Measurements from ENCODE around the gene VAV3.
"Not testable (repeated sequence)": the region's sequence is repeated elsewhere in the genome, so short reads cannot be mapped to it uniquely, and the experiment has no call there.

The VAV3 gene

GRCh38 chr1:107741242-107741641 lies 223.7 kb downstream of the VAV3 start:
- no peak for DNase-seq (ENCODE audit: low read depth in 2 of 2)

- no peak for DNase-seq (ENCODE audit: low read depth in 2 of 2)
Observed at GRCh38 chr1:107740579-107740978, 224.4 kb downstream of the VAV3 start.

- DNase-seq (ENCODE audit: low read depth in 2 of 2) = no peak
Observed at GRCh38 chr1:107739651-107740050, 225.3 kb downstream of the VAV3 start.

- no peak for DNase-seq (ENCODE audit: low read depth in 2 of 2)
Observed at GRCh38 chr1:107739201-107739600, 225.8 kb downstream of the VAV3 start.

GRCh38 chr1:107733401-107733800 lies 231.6 kb downstream of the VAV3 start:
- DNase-seq (ENCODE audit: low read depth in 2 of 2) = not testable (repeated sequence)

- DNase-seq (ENCODE audit: low read depth in 2 of 2) = no peak
Observed at GRCh38 chr1:107727866-107728265, 237.1 kb downstream of the VAV3 start.

- DNase-seq (ENCODE audit: low read depth in 2 of 2) = no peak
Observed at GRCh38 chr1:107726860-107727259, 238.1 kb downstream of the VAV3 start.

GRCh38 chr1:107724648-107725047 lies 240.3 kb downstream of the VAV3 start:
- DNase-seq (ENCODE audit: low read depth in 2 of 2) = no peak

GRCh38 chr1:107720210-107720609 lies 244.8 kb downstream of the VAV3 start:
- DNase-seq (ENCODE audit: low read depth in 2 of 2) = not testable (repeated sequence)

GRCh38 chr1:107710005-107710404 lies 255.0 kb downstream of the VAV3 start:
- no peak for DNase-seq (ENCODE audit: low read depth in 2 of 2)

GRCh38 chr1:107707111-107707510 lies 257.9 kb downstream of the VAV3 start:
- no peak for DNase-seq (ENCODE audit: low read depth in 2 of 2)

GRCh38 chr1:107706182-107706581 lies 258.8 kb downstream of the VAV3 start:
- no peak for DNase-seq (ENCODE audit: low read depth in 2 of 2)

- no peak for DNase-seq (ENCODE audit: low read depth in 2 of 2)
Observed at GRCh38 chr1:107704911-107705310, 260.1 kb downstream of the VAV3 start.

GRCh38 chr1:107702946-107703571 lies 261.9 kb downstream of the VAV3 start:
- no peak for DNase-seq (ENCODE audit: low read depth in 2 of 2)

- not testable (repeated sequence) for DNase-seq (ENCODE audit: low read depth in 2 of 2)
Observed at GRCh38 chr1:107700651-107701050, 264.3 kb downstream of the VAV3 start.

- no peak for DNase-seq (ENCODE audit: low read depth in 2 of 2)
Observed at GRCh38 chr1:107698161-107698560, 266.8 kb downstream of the VAV3 start.

GRCh38 chr1:107695341-107695740 lies 269.6 kb downstream of the VAV3 start:
- DNase-seq (ENCODE audit: low read depth in 2 of 2) = no peak

GRCh38 chr1:107692580-107693345 lies 272.2 kb downstream of the VAV3 start:
- DNase-seq (ENCODE audit: low read depth in 2 of 2) = no peak

GRCh38 chr1:107691540-107691939 lies 273.4 kb downstream of the VAV3 start:
- DNase-seq (ENCODE audit: low read depth in 2 of 2) = no peak

GRCh38 chr1:107690491-107690890 lies 274.5 kb downstream of the VAV3 start:
- DNase-seq (ENCODE audit: low read depth in 2 of 2) = no peak

- no peak for DNase-seq (ENCODE audit: low read depth in 2 of 2)
Observed at GRCh38 chr1:107689733-107690132, 275.2 kb downstream of the VAV3 start.

GRCh38 chr1:107689159-107689558 lies 275.8 kb downstream of the VAV3 start:
- no peak for DNase-seq (ENCODE audit: low read depth in 2 of 2)

All from stimulated activated CD4-positive, alpha-beta T cell treated with anti-CD3 and anti-CD28 coated beads, Interleukin-12 subunit alpha, Interleukin-12 subunit beta, amount 100 ng/mL, for 24 hours (primary cell).